Suprapubic skin (tissue), 4 donors: ENCODE measurements around the gene LAMTOR5. TPM values are rescaled to one million over a fixed set of nuclear protein-coding genes. Genes with fewer than 3 reads are reported as not detected.

Experiments used
- DNase-seq, 2 donors: peaks; one replicate each; pipeline ENCODE4 v3.0.0-alpha.2; 2019; ENCODE audit warnings: low spot score in 2 of 2
- H3K27ac ChIP-seq: fragments of 200-600 bp; sonication (generic); one replicate; pipeline ENCODE4 v1.5.1; 2019
- H3K27me3 ChIP-seq: fragments of 200-600 bp; sonication (generic); one replicate; pipeline ENCODE4 v1.5.1; 2019
- H3K36me3 ChIP-seq: fragments of 200-600 bp; sonication (generic); one replicate; pipeline ENCODE4 v1.5.1; 2019
- H3K4me1 ChIP-seq: fragments of 200-600 bp; sonication (generic); one replicate; pipeline ENCODE4 v1.5.1; 2019
- H3K4me3 ChIP-seq: fragments of 200-600 bp; sonication (generic); one replicate; pipeline ENCODE4 v1.5.1; 2019; ENCODE audit warnings: mild to moderate bottlenecking
- H3K9me3 ChIP-seq: fragments of 200-600 bp; sonication (generic); one replicate; pipeline ENCODE4 v1.5.1; 2019
- EP300 ChIP-seq: sonication (generic); formaldehyde crosslinking; IDR thresholded peaks from one replicate; pipeline ENCODE4 v1.6.1; 2017; ENCODE audit warnings: antibody characterized with exemption
- POLR2A ChIP-seq, 2 donors: fragments of 450-650 bp; IDR thresholded peaks; one replicate each; pipeline ENCODE4 v1.6.1; 2017; ENCODE audit warnings: antibody characterized with exemption in 2 of 2, mild to moderate bottlenecking in 2 of 2, moderate library complexity in 2 of 2
- POLR2AphosphoS5 ChIP-seq, 3 donors: sonication (generic); formaldehyde crosslinking; IDR thresholded peaks; one replicate each; pipeline ENCODE4 v1.6.1; 2017; ENCODE audit warnings: antibody characterized with exemption in 3 of 3
- WGBS: methylation state at CpG from one replicate; pipeline ENCODE4 v1.1.5; 2018; 5-methylcytosine and 5-hydroxymethylcytosine counted together
- total RNA-seq, 4 donors: library from RNA; depleted of rRNA; stranded (reverse); fragments of >200 nt; gene quantifications; one replicate each; pipeline ENCODE4 v1.1.0, GENCODE V29; 2016
- TF ChIP-seq, protein P1 (sequence below), 2 donors: fragments of 200-600 bp in 1 of 2; fragments of 450-650 bp in 1 of 2; sonication (generic) in 1 of 2; IDR thresholded peaks; one replicate each; pipeline ENCODE4 v1.5.1; 2016 to 2019; ENCODE audit warnings: antibody characterized with exemption in 2 of 2, mild to moderate bottlenecking in 1 of 2, moderate library complexity in 1 of 2

The LAMTOR5 gene
- total RNA-seq, 4 donors from 2014 or later, result 53.7 to 81.2 (median 63.3) TPM

GRCh38 chr1:110394493-110394820 is 13.0 kb downstream of the LAMTOR5 start:
- DNase-seq, result no peak
- Histone ChIP-seq H3K4me1 (peaks cover 5% of the 10 kb centered on the region), H3K9me3 (no peaks in the 10 kb centered on the region), H3K27me3 (no peaks in the 10 kb centered on the region), H3K4me3 (no peak overlapping the region), H3K27ac (no peak overlapping the region), H3K36me3 (peaks cover 20% of the 10 kb centered on the region)
- TF ChIP-seq POLR2A (IDR thresholded peaks at IDR 0.05) (no peak), POLR2AphosphoS5 (IDR thresholded peaks at IDR 0.05) (no peak)
- 96% methylated on average over 3 of the region's 3 CpGs for WGBS

DNA sequence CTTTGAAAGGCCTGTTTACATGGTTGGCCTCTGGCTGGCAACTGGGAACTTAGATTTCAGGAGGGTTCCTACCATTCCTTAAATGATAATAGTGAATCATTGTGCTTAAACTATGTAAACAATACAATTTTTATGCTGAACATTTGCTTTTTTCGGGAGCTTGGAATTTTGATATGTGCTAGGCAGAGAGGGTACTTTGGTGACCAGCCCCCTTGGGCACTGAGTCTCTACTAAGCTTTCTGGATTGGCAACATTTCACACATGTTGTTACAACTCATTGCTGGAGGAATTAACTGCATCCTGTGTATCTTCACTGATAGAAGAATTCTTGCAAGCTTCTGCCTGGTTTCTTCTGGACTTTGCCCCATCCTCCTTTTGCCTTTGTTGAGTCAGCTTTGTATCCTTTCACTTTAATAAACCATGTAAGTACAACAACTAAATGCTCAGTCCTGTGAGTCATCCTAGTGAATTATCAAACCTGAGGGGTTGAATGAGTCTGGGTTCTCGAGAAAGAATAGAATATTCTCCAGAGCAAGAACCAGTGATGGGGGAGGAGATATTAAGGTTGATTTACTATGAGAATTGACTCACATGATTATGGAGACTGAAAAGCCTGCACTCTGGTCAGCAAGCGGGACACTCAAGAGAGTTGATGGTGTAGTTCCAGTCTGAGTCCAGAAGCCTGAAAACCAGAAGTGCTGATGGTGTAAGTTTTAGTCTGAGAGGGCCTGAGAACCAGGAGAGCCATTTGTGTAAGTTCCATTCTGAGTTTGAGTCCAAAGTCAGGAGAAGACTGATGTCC is 13.6 kb downstream of the LAMTOR5 start:
- peaks cover 14% of the 10 kb centered on the region for H3K36me3 ChIP-seq
- TF ChIP-seq POLR2A (IDR thresholded peaks at IDR 0.05) (no peak), EP300 (no peak), POLR2AphosphoS5 (IDR thresholded peaks at IDR 0.05) (no peak)
- TF ChIP-seq, protein P1, sequence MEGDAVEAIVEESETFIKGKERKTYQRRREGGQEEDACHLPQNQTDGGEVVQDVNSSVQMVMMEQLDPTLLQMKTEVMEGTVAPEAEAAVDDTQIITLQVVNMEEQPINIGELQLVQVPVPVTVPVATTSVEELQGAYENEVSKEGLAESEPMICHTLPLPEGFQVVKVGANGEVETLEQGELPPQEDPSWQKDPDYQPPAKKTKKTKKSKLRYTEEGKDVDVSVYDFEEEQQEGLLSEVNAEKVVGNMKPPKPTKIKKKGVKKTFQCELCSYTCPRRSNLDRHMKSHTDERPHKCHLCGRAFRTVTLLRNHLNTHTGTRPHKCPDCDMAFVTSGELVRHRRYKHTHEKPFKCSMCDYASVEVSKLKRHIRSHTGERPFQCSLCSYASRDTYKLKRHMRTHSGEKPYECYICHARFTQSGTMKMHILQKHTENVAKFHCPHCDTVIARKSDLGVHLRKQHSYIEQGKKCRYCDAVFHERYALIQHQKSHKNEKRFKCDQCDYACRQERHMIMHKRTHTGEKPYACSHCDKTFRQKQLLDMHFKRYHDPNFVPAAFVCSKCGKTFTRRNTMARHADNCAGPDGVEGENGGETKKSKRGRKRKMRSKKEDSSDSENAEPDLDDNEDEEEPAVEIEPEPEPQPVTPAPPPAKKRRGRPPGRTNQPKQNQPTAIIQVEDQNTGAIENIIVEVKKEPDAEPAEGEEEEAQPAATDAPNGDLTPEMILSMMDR (IDR thresholded peaks at IDR 0.05), result no peak
- H3K4me1 ChIP-seq, result peaks cover 5% of the 10 kb centered on the region
- WGBS, result 76% methylated on average over 3 of the region's 3 CpGs
- H3K4me3 ChIP-seq, result no peak overlapping the region
- no peaks in the 10 kb centered on the region for H3K27me3 ChIP-seq
- DNase-seq, result no peak
- H3K27ac ChIP-seq, result no peak overlapping the region
- H3K9me3 ChIP-seq, result no peaks in the 10 kb centered on the region

DNA sequence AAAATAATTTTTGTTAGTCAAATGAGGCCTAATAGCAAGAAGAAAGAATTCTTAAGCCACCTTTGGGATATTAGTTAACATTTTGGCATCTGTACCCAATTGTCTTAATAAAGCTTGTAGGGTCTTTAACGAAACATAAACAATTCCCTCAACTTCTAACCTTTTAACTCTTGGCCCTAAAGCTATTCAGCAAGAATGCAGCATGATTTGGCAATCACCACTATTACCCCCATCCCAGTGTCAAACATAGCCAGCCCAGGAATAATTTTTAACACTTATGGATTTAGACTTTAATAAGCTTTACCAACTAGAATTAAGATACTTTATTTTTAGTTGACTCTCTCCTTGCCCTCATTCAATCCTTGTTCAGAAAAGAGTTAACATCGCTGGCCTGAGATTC is 14.2 kb downstream of the LAMTOR5 start:
- no peak overlapping the region for H3K4me3 ChIP-seq
- peaks cover 5% of the 10 kb centered on the region for H3K4me1 ChIP-seq

DNA sequence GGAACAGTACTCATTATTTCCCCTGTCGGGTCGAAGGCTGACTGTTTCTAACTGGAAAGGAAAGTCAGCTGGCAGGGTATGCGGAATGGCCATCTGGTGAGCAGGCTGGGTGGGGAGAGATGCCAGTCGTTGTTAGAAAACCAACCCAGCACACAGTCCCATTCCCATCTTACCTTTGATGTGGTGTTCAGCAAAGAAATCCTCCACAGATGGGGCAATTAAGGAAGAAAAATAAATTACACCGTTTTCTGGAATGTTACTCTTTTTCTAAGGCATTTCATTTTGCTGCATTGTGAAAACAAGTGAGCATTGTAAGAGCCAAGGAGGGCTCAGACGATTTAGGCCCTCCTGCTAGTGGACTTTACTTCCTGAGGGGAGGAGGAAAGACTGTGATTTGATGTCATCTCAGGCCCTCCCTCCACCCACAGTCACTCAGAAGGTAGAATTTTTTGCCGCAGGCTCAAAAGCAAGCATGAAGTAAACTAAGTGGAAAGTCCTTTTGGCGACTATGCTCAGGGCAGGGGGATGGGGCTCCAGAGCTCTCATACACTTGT is 16.7 kb downstream of the LAMTOR5 start, which contains the start of gene SLC16A4:
SLC16A4 (minus strand) TSS at position 335 of the 554 bp plus-strand sequence. CDS start 1,703 bp downstream, outside the sequence.
- Histone ChIP-seq H3K4me1 (peaks cover 5% of the 10 kb centered on the region), H3K36me3 (no peaks in the 10 kb centered on the region), H3K4me3 (peak within 1 kb of the TSS; percentile 7), H3K27me3 (no peaks in the 10 kb centered on the region), H3K9me3 (no peaks in the 10 kb centered on the region), H3K27ac (peak within 1 kb of the TSS; percentile 49)
- 28% methylated on average over 8 of the region's 8 CpGs for WGBS
- no peak for DNase-seq
- TF ChIP-seq, protein P1 (IDR thresholded peaks at IDR 0.05), result no peak
- TF ChIP-seq EP300 (no peak), POLR2A (IDR thresholded peaks at IDR 0.05) (no peak), POLR2AphosphoS5 (IDR thresholded peaks at IDR 0.05) (no peak)

More for the DNA sequence above, 14.2 kb downstream of the LAMTOR5 start:
- peaks cover 9% of the 10 kb centered on the region for H3K36me3 ChIP-seq
- DNase-seq, result no peak
- H3K27me3 ChIP-seq, result no peaks in the 10 kb centered on the region
- no peak overlapping the region for H3K27ac ChIP-seq
- TF ChIP-seq EP300 (no peak), POLR2A (IDR thresholded peaks at IDR 0.05) (no peak), POLR2AphosphoS5 (IDR thresholded peaks at IDR 0.05) (no peak)
- TF ChIP-seq, protein P1 (IDR thresholded peaks at IDR 0.05), result no peak
- 81% methylated on average over 2 of the region's 2 CpGs for WGBS
- H3K9me3 ChIP-seq, result no peaks in the 10 kb centered on the region

- no peak for DNase-seq
- no peak for TF ChIP-seq EP300
- TF ChIP-seq, protein P1 (IDR thresholded peaks at IDR 0.05), result no peak
- TF ChIP-seq POLR2AphosphoS5 (IDR thresholded peaks at IDR 0.05), result no peak
- TF ChIP-seq POLR2A (IDR thresholded peaks at IDR 0.05), result no peak
- H3K9me3 ChIP-seq, result no peaks in the 10 kb centered on the region
- peak overlapping the region; percentile 49 for H3K27ac ChIP-seq
- WGBS, result 63% methylated on average over 6 of the region's 6 CpGs
- H3K4me1 ChIP-seq, result peaks cover 5% of the 10 kb centered on the region
- H3K27me3 ChIP-seq, result no peaks in the 10 kb centered on the region
- peak overlapping the region; percentile 7 for H3K4me3 ChIP-seq
- H3K36me3 ChIP-seq, result no peaks in the 10 kb centered on the region
Measured at GRCh38 chr1:110390096-110390495, 17.4 kb downstream of the LAMTOR5 start.
